Astrocyte (in vitro differentiated cells and primary cell): ENCODE results near the gene GPRC5D. TPM values are rescaled to one million over a fixed set of nuclear protein-coding genes. Genes with fewer than 3 reads are reported as not detected.

Experiments
- DNase-seq: peaks from one replicate; pipeline ENCODE4 v3.0.0-alpha.2; 2010; ENCODE audit warnings: low read depth
- FAIRE-seq: peaks from 2 replicates; lab custom pipeline; 2011; peaks lifted over from hg19 to GRCh38; lab: Jason Lieb, UNC
- H2AFZ ChIP-seq: 2 replicates; pipeline ENCODE4 v1.6.0; 2012; ENCODE audit warnings: low read depth, low read length, inconsistent platforms
- H3K27ac ChIP-seq: 2 replicates; pipeline ENCODE4 v1.5.1; 2011; ENCODE audit warnings: low read depth, low read length, inconsistent platforms
- H3K27me3 ChIP-seq: 2 replicates; pipeline ENCODE4 v1.6.0; 2011; ENCODE audit warnings: low read length, inconsistent platforms; ENCODE audit not compliant: insufficient read depth
- H3K36me3 ChIP-seq: 2 replicates; pipeline ENCODE4 v1.5.1; 2011; ENCODE audit warnings: low read length, inconsistent platforms; ENCODE audit not compliant: insufficient read depth
- H3K4me1 ChIP-seq: 2 replicates; pipeline ENCODE4 v1.5.1; 2011; ENCODE audit warnings: low read length, inconsistent platforms; ENCODE audit not compliant: insufficient read depth
- H3K4me2 ChIP-seq: 2 replicates; pipeline ENCODE4 v1.6.0; 2012; ENCODE audit warnings: low read length, inconsistent platforms
- H3K4me3 ChIP-seq: 2 replicates; pipeline ENCODE4 v1.5.1; 2011; ENCODE audit warnings: low read depth, mild to moderate bottlenecking, low read length, inconsistent platforms; ENCODE audit not compliant: insufficient read depth
- H3K79me2 ChIP-seq: 2 replicates; pipeline ENCODE4 v1.6.0; 2012; ENCODE audit warnings: mild to moderate bottlenecking, low read length, inconsistent platforms; ENCODE audit not compliant: insufficient read depth
- H3K9ac ChIP-seq: 2 replicates; pipeline ENCODE4 v1.6.0; 2012; ENCODE audit warnings: mild to moderate bottlenecking, low read length, inconsistent platforms
- H3K9me3 ChIP-seq: 2 replicates; pipeline ENCODE4 v1.5.1; 2012; ENCODE audit warnings: low read depth, mild to moderate bottlenecking, low read length, inconsistent platforms; ENCODE audit not compliant: insufficient read depth
- H4K20me1 ChIP-seq: 2 replicates; pipeline ENCODE4 v1.6.0; 2012; ENCODE audit warnings: low read length, inconsistent platforms; ENCODE audit not compliant: insufficient read depth
- H3K27ac Mint-ChIP-seq: one replicate; pipeline ENCODE4 v1.8.0; 2021; ENCODE audit warnings: mild to moderate bottlenecking, mixed read lengths; ENCODE audit not compliant: unreplicated experiment
- H3K27me3 Mint-ChIP-seq: one replicate; pipeline ENCODE4 v1.8.0; 2021; ENCODE audit warnings: low read depth, mixed read lengths; ENCODE audit not compliant: unreplicated experiment
- H3K36me3 Mint-ChIP-seq: one replicate; pipeline ENCODE4 v1.8.0; 2021; ENCODE audit warnings: low read depth, mixed read lengths; ENCODE audit not compliant: unreplicated experiment
- H3K4me1 Mint-ChIP-seq: one replicate; pipeline ENCODE4 v1.8.0; 2021; ENCODE audit warnings: low read depth, mixed read lengths; ENCODE audit not compliant: unreplicated experiment
- H3K4me3 Mint-ChIP-seq: one replicate; pipeline ENCODE4 v1.8.0; 2021; ENCODE audit warnings: mild to moderate bottlenecking, moderate library complexity, mixed read lengths; ENCODE audit not compliant: unreplicated experiment
- H3K9me3 Mint-ChIP-seq: one replicate; pipeline ENCODE4 v1.8.0; 2021; ENCODE audit warnings: mild to moderate bottlenecking, mixed read lengths; ENCODE audit not compliant: unreplicated experiment
- CTCF ChIP-seq: IDR thresholded peaks from 2 replicates; pipeline ENCODE4 v1.5.1; 2011; ENCODE audit warnings: low read depth, mild to moderate bottlenecking, inconsistent platforms, low read length, moderate library complexity; ENCODE audit not compliant: insufficient read depth
- EZH2 ChIP-seq: IDR thresholded peaks from 2 replicates; pipeline ENCODE4 v1.6.1; 2012; ENCODE audit warnings: mild to moderate bottlenecking, low read length, inconsistent platforms; ENCODE audit not compliant: insufficient read depth
- total RNA-seq: library from RNA; stranded (reverse); gene quantifications from 2 replicates; pipeline ENCODE4 v1.2.1, GENCODE V29; 2021

GPRC5D gene
- total RNA-seq, 1 donor from 2014 or later: not detected

GRCh38 chr12:12976366-12976765, 24.4 kb upstream of the GPRC5D start:
- peak overlapping the region; percentile 68 for H3K9ac ChIP-seq
- Mint-ChIP-seq H3K27ac (peak overlapping the region; percentile 43), H3K27me3 (no peaks in the 10 kb centered on the region)

GRCh38 chr12:12975322-12976077, 23.5 kb upstream of the GPRC5D start:
- Histone ChIP-seq H3K4me3 (no peak overlapping the region), H3K9ac (peak overlapping the region; percentile 68), H3K79me2 (no peaks in the 10 kb centered on the region), H3K27me3 (no peaks in the 10 kb centered on the region), H4K20me1 (no peaks in the 10 kb centered on the region), H3K27ac (peak overlapping the region; percentile 86), H3K9me3 (peaks cover 4% of the 10 kb centered on the region), H3K4me1 (peaks cover 36% of the 10 kb centered on the region), H3K4me2 (peak overlapping the region; percentile 49), H2AFZ (no peak overlapping the region), H3K36me3 (peaks cover 9% of the 10 kb centered on the region)
- Mint-ChIP-seq H3K9me3 (peaks cover 11% of the 10 kb centered on the region), H3K4me3 (no peak overlapping the region), H3K36me3 (peaks cover 38% of the 10 kb centered on the region), H3K27me3 (no peaks in the 10 kb centered on the region), H3K4me1 (peaks cover 7% of the 10 kb centered on the region), H3K27ac (peak overlapping the region; percentile 43)
- no peak for DNase-seq
- TF ChIP-seq EZH2 (no peak), CTCF (peak; percentile 44)
- no peak for FAIRE-seq

More at GRCh38 chr12:12976366-12976765, 24.4 kb upstream of the GPRC5D start:
- Mint-ChIP-seq H3K9me3 (peaks cover 11% of the 10 kb centered on the region), H3K4me3 (no peak overlapping the region), H3K36me3 (peaks cover 38% of the 10 kb centered on the region), H3K4me1 (peaks cover 7% of the 10 kb centered on the region)
- no peak overlapping the region for H2AFZ ChIP-seq
- DNase-seq (peak; percentile 96), FAIRE-seq (peak; percentile 84)
- no peaks in the 10 kb centered on the region for H3K79me2 ChIP-seq
- peaks cover 4% of the 10 kb centered on the region for H3K9me3 ChIP-seq
- peak overlapping the region; percentile 86 for H3K27ac ChIP-seq
- H3K36me3 ChIP-seq: peaks cover 9% of the 10 kb centered on the region
- TF ChIP-seq EZH2: no peak
- no peak overlapping the region for H3K4me3 ChIP-seq
- H3K4me1 ChIP-seq: peaks cover 38% of the 10 kb centered on the region
- H4K20me1 ChIP-seq: no peaks in the 10 kb centered on the region
- peak overlapping the region; percentile 49 for H3K4me2 ChIP-seq
- H3K27me3 ChIP-seq: no peaks in the 10 kb centered on the region

- Histone ChIP-seq H3K27me3 (no peaks in the 10 kb centered on the region), H3K4me2 (no peak overlapping the region), H3K79me2 (no peaks in the 10 kb centered on the region), H3K36me3 (peaks cover 9% of the 10 kb centered on the region), H3K9ac (no peak overlapping the region), H3K4me3 (no peak overlapping the region), H3K27ac (no peak overlapping the region), H2AFZ (no peak overlapping the region), H3K9me3 (peaks cover 4% of the 10 kb centered on the region), H3K4me1 (peaks cover 25% of the 10 kb centered on the region), H4K20me1 (no peaks in the 10 kb centered on the region)
- TF ChIP-seq EZH2: no peak
- no peak for TF ChIP-seq CTCF
- Mint-ChIP-seq H3K9me3 (peaks cover 11% of the 10 kb centered on the region), H3K36me3 (peaks cover 38% of the 10 kb centered on the region), H3K4me3 (no peak overlapping the region), H3K4me1 (peaks cover 7% of the 10 kb centered on the region), H3K27me3 (no peaks in the 10 kb centered on the region), H3K27ac (no peak overlapping the region)
- no peak for FAIRE-seq
- no peak for DNase-seq
Measured at GRCh38 chr12:12974211-12974610, 22.2 kb upstream of the GPRC5D start.
